ENCODE data around the gene PHOSPHO2. TPM values are rescaled to one million over a fixed set of nuclear protein-coding genes. Genes with fewer than 3 reads are reported as not detected.

Gene PHOSPHO2
- total and polyA plus RNA-seq, 2 donors (not counting 3 experiments of a cell fraction or from before 2014, with no cell fraction given), result 0.69 to 2.7 TPM

GRCh38 chr2:169664600-169664977, 29.7 kb upstream of the PHOSPHO2 start:
- Histone ChIP-seq H3K36me3 (ENCODE audit: control insufficient read depth in 2 of 2, extremely low read depth in 1 of 2, insufficient read depth in 2 of 2, low read length in 2 of 2) (no peaks in the 10 kb centered on the region), H3K79me2 (ENCODE audit: control insufficient read depth, insufficient read depth, low read length) (no peaks in the 10 kb centered on the region), H3K27ac (ENCODE audit: insufficient read depth, low read depth, low read length) (no peak overlapping the region), H2AFZ (ENCODE audit: low read depth, low read length) (no peak overlapping the region), H3K9me1 (replicated peaks; ENCODE audit: control insufficient read depth, extremely low read depth, insufficient read depth, low read length) (no peaks in the 10 kb centered on the region), H3K9me3 (replicated peaks; ENCODE audit: control insufficient read depth, insufficient read depth, low read length) (no peaks in the 10 kb centered on the region), H3K4me2 (ENCODE audit: insufficient read depth, low read length) (no peak overlapping the region), H4K20me1 (replicated peaks; ENCODE audit: control insufficient read depth, extremely low read depth, insufficient read depth, low read length) (no peaks in the 10 kb centered on the region), H3K4me1 (ENCODE audit: control insufficient read depth, extremely low read depth, insufficient read depth, low read length) (no peaks in the 10 kb centered on the region), H3K27me3 (ENCODE audit: control insufficient read depth in 2 of 2, insufficient read depth in 2 of 2, low read length in 2 of 2) (peaks cover 4 to 8% of the 10 kb centered on the region in 2 experiments), H3K4me3 (replicated peaks in 1 of 3; ENCODE audit: insufficient read depth in 1 of 3, low read depth in 1 of 3, low read length in 3 of 3) (no peak overlapping the region), H3K9ac (replicated peaks; ENCODE audit: extremely low read depth, insufficient read depth, low read length) (no peak overlapping the region)
- FAIRE-seq (no peak), DNase-seq (ENCODE audit: low read depth, low spot score) (peak; percentile 10)
- intact Hi-C loops (cut with micrococcal nuclease), result loop anchor here (2.0 kb wide), 1 partner anchor 22 kb away; no protein-coding TSS in a partner anchor
- BruUV-seq (replicated peaks), result no TSS peak
- POLR2A ChIA-PET, result no interaction called here
- TF ChIP-seq POLR2A (IDR thresholded peaks at IDR 0.05; ENCODE audit: low read depth, low read length) (no peak), GATA2 (IDR thresholded peaks at IDR 0.05; ENCODE audit: insufficient read depth, insufficient read length, low read depth, low read length) (no peak), POLR2AphosphoS5 (IDR thresholded peaks at IDR 0.05; ENCODE audit: insufficient read depth, low read depth, low read length) (no peak), FOS (IDR thresholded peaks at IDR 0.05; ENCODE audit: borderline replicate concordance, insufficient read depth, low read length) (no peak), EZH2 (IDR thresholded peaks at IDR 0.05; ENCODE audit: borderline replicate concordance, low read depth, low read length, severe bottlenecking) (no peak), JUN (IDR thresholded peaks at IDR 0.05; ENCODE audit: borderline replicate concordance, insufficient read depth, insufficient read length, low read depth) (no peak), MYC (IDR thresholded peaks at IDR 0.05; ENCODE audit: low read depth, low read length) (no peak)
- TF ChIP-seq, protein P1, sequence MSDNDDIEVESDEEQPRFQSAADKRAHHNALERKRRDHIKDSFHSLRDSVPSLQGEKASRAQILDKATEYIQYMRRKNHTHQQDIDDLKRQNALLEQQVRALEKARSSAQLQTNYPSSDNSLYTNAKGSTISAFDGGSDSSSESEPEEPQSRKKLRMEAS (IDR thresholded peaks at IDR 0.05; ENCODE audit: insufficient read depth, insufficient read length), result no peak
- TF ChIP-seq, protein P2, sequence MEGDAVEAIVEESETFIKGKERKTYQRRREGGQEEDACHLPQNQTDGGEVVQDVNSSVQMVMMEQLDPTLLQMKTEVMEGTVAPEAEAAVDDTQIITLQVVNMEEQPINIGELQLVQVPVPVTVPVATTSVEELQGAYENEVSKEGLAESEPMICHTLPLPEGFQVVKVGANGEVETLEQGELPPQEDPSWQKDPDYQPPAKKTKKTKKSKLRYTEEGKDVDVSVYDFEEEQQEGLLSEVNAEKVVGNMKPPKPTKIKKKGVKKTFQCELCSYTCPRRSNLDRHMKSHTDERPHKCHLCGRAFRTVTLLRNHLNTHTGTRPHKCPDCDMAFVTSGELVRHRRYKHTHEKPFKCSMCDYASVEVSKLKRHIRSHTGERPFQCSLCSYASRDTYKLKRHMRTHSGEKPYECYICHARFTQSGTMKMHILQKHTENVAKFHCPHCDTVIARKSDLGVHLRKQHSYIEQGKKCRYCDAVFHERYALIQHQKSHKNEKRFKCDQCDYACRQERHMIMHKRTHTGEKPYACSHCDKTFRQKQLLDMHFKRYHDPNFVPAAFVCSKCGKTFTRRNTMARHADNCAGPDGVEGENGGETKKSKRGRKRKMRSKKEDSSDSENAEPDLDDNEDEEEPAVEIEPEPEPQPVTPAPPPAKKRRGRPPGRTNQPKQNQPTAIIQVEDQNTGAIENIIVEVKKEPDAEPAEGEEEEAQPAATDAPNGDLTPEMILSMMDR (IDR thresholded peaks at IDR 0.05; ENCODE audit: extremely low read depth in 1 of 2, insufficient read depth in 1 of 2, low read depth in 1 of 2, low read length in 2 of 2), result no peak
- dilution Hi-C loops (cut with MboI; ENCODE audit: extremely low pct_ligation_motif_present, low sequenced_read_pairs), result no loop called here
- CTCF ChIA-PET, result interaction anchor here (0.7 kb wide), 1 partner anchor 8 kb away, joined by 3 read pairs; no protein-coding TSS in a partner anchor
